Stimulated activated naive CD8-positive, alpha-beta T cell treated with anti-CD3 and anti-CD28 coated beads, Interleukin-15, Interleukin-2, amounts not matched to agents 100 ng/mL and 50 ng/mL, for 24 hours (primary cell): ENCODE measurements around the gene CSNK1G1.
"Not testable (repeated sequence)": the region's sequence is repeated elsewhere in the genome, so short reads cannot be mapped to it uniquely, and the experiment has no call there.

Experiments used
- H3K27ac Mint-ChIP-seq: one replicate; pipeline ENCODE4 v1.8.0; 2021; ENCODE audit warnings: mild to moderate bottlenecking, mixed read lengths
- H3K27me3 Mint-ChIP-seq: one replicate; pipeline ENCODE4 v1.8.0; 2021; ENCODE audit warnings: mixed read lengths
- H3K36me3 Mint-ChIP-seq: one replicate; pipeline ENCODE4 v1.8.0; 2021; ENCODE audit warnings: low read depth, mixed read lengths
- H3K4me1 Mint-ChIP-seq: one replicate; pipeline ENCODE4 v1.8.0; 2021; ENCODE audit warnings: low read depth, mixed read lengths
- H3K4me3 Mint-ChIP-seq: one replicate; pipeline ENCODE4 v1.8.0; 2021; ENCODE audit warnings: mild to moderate bottlenecking, mixed read lengths
- H3K9me3 Mint-ChIP-seq: one replicate; pipeline ENCODE4 v1.8.0; 2021; ENCODE audit warnings: mixed read lengths

The CSNK1G1 gene

DNA sequence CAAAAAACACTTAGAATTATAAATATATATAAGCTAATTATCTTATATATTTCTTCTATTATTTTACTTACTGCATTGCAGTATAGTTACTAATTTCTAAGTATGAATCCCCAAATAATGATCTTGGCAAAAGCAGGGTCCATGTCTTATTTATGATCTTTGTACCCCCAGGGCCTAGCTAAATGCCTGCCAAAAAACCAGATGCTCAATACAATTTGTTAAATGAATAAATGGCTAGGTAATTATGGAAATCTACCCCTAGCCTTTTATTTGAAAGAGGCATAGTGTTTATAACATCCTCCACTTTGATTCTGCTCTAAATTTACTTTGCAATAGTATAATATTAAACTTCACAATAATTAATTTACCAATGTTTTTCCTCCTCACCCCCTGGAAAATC, 69.5 kb downstream of the CSNK1G1 start:
- H3K4me3 Mint-ChIP-seq = no peak overlapping the region
- H3K36me3 Mint-ChIP-seq = peaks cover 19% of the 10 kb centered on the region
- H3K4me1 Mint-ChIP-seq = peaks cover 16% of the 10 kb centered on the region
- no peaks in the 10 kb centered on the region for H3K9me3 Mint-ChIP-seq
- H3K27ac Mint-ChIP-seq = no peak overlapping the region
- no peaks in the 10 kb centered on the region for H3K27me3 Mint-ChIP-seq

DNA sequence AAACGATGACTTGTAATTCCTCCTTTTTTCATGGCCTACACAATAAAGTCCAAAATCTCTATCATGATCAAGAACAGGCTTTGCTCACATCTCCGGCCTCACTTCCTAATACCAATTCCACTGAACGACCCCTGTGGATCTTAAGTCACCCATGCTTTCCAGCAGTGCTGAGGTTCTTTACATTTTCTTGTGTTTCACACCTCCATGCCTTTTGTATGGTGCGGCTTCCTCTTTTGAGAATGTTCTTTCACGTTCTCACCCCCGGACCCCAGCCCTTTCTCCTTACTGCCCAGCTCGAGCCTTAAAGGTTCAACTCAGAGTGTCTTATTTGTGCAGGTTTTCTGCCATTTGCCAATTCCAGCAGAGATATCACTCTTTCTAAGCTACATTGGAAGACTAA, 70.1 kb downstream of the CSNK1G1 start:
- no peak overlapping the region for H3K27ac Mint-ChIP-seq
- H3K36me3 Mint-ChIP-seq = peaks cover 19% of the 10 kb centered on the region
- no peaks in the 10 kb centered on the region for H3K27me3 Mint-ChIP-seq
- no peaks in the 10 kb centered on the region for H3K9me3 Mint-ChIP-seq
- peaks cover 16% of the 10 kb centered on the region for H3K4me1 Mint-ChIP-seq
- no peak overlapping the region for H3K4me3 Mint-ChIP-seq

DNA sequence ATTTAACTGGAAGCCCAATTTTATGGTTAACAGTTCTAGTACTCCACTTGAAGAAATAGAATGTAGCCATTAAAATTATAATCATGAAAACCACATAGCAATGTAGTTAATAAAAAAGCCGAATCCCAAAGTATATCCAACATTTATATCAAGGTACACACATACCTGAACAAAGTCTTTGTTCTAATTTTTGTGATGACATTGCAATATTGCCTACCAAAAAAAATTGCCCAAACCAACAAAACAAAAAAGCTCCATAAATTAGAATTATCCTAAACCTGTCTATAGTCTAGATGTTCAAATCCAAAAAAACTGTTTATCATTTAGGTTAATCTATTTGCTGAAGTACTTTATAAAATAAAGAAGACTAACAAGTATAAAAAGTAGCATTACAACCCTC, 70.8 kb downstream of the CSNK1G1 start:
- Mint-ChIP-seq H3K36me3 (peaks cover 15% of the 10 kb centered on the region), H3K27me3 (no peaks in the 10 kb centered on the region), H3K4me3 (no peak overlapping the region), H3K4me1 (peaks cover 16% of the 10 kb centered on the region), H3K27ac (no peak overlapping the region), H3K9me3 (no peaks in the 10 kb centered on the region)

DNA sequence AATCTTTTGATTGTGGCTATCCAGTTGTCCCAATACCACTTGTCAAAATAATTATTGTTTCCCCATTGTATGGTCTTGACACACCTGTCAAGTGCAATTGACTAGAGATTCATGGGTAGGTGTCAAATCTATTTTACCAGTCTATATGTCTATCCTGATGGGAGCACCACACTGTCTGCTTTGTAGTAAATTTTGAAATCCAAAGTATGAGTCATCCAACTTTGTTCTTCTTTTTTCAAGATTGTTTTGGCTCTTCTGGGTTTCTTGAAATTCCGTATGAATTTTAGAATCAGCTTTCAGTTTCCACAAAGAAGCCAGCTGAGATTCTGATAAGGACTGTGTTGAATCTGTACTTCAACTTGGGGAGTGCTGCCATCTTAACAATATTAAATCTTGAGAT, 71.9 kb downstream of the CSNK1G1 start:
- Mint-ChIP-seq H3K27me3 (no peaks in the 10 kb centered on the region), H3K4me3 (no peak overlapping the region), H3K27ac (no peak overlapping the region), H3K36me3 (peaks cover 15% of the 10 kb centered on the region), H3K9me3 (no peaks in the 10 kb centered on the region), H3K4me1 (peaks cover 10% of the 10 kb centered on the region)

DNA sequence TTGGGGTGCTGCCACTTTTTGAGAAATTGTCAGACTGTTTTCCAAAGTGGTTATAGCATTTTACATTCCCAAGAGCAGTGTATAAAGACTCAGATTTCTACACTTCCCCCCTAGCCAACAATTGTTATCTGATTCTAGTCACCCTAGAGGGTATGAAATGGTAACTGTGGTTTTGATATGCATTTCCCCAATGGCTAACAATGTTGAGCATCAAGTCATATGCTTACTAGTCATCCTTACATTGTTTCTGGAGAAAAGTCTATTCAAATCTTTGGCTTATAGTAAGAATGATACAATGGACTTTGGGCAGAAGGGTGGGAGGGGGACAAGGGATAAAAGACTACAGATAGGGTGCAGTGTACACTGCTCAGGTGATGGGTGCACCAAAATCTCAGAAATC, 73.3 kb downstream of the CSNK1G1 start:
- Mint-ChIP-seq H3K27ac (peak overlapping the region; percentile 11), H3K4me3 (no peak overlapping the region)

DNA sequence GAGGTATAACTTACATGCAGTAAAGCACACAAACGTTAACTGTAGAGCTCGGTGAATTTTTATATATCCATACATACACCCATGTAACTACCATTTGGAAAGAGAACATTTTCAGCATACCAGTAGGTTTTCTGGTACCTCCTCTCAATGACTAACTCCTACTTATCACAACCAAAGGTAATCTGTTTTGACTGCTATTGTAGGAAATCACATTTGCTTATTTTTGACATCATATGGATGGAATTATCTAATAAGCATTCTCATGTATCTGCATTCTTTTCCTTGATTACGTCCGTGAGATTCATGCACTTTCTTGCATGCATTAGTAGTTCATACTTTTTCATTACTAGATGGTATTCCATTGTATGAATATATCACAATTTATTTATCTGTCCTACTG, 76.8 kb downstream of the CSNK1G1 start:
- Mint-ChIP-seq H3K4me1 (peaks cover 28% of the 10 kb centered on the region), H3K27ac (no peak overlapping the region), H3K9me3 (no peaks in the 10 kb centered on the region), H3K36me3 (peaks cover 9% of the 10 kb centered on the region), H3K27me3 (no peaks in the 10 kb centered on the region), H3K4me3 (no peak overlapping the region)

More for the DNA sequence above, 73.3 kb downstream of the CSNK1G1 start:
- Mint-ChIP-seq H3K27me3 (no peaks in the 10 kb centered on the region), H3K9me3 (no peaks in the 10 kb centered on the region), H3K36me3 (peaks cover 12% of the 10 kb centered on the region), H3K4me1 (peaks cover 8% of the 10 kb centered on the region)

DNA sequence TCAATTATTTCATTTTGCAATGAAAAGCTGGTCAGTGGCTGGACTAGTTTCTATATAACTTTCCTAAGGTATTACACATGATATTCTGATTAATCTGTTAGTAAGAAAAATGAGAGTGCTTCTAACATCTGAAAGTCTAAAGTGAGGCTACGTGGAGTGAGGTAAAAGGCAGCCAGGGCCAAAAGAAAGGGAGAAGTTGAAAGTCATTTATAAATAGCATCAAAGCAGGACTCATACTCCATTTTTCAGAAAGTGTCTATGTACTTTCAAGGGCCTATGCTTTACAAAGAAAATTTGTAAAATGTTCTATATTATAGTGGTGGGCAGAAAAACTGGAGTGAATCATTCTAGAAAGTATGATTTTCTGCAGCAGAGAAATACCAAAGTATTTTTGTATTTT, 80.0 kb downstream of the CSNK1G1 start:
- Mint-ChIP-seq H3K27ac (peak overlapping the region; percentile 45), H3K4me3 (no peak overlapping the region)

DNA sequence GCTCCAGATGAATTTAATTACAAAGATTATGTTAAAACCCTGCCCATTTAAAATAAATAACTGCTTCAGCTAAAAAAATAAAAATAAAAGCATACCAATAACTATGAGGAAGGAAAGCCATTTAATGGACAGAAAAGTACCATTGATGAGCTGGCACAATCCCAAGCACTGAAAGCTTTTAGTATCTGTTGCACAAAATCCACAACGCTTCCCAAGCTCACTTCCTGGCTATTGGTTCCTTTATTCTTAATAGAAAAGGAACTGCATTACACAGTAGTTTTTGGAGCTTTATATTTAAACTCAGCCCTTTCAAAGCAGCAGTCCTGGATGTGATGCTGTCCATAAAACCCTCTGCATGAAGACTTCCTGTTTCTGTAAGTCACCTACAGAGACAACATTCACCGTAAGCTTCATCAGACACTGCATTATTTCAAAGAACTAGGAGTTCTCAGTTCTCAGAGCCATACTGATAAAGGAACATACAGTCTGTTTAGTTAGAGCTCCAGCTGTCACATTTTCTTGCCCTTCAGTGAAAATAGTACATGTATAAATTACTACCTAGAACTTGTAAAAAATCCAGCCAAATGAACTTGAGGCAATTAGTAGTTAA, 81.5 kb downstream of the CSNK1G1 start:
- H3K27me3 Mint-ChIP-seq = no peaks in the 10 kb centered on the region

More for the DNA sequence above, 80.0 kb downstream of the CSNK1G1 start:
- Mint-ChIP-seq H3K4me1 (peaks cover 26% of the 10 kb centered on the region), H3K9me3 (no peaks in the 10 kb centered on the region), H3K27me3 (no peaks in the 10 kb centered on the region), H3K36me3 (peaks cover 13% of the 10 kb centered on the region)

DNA sequence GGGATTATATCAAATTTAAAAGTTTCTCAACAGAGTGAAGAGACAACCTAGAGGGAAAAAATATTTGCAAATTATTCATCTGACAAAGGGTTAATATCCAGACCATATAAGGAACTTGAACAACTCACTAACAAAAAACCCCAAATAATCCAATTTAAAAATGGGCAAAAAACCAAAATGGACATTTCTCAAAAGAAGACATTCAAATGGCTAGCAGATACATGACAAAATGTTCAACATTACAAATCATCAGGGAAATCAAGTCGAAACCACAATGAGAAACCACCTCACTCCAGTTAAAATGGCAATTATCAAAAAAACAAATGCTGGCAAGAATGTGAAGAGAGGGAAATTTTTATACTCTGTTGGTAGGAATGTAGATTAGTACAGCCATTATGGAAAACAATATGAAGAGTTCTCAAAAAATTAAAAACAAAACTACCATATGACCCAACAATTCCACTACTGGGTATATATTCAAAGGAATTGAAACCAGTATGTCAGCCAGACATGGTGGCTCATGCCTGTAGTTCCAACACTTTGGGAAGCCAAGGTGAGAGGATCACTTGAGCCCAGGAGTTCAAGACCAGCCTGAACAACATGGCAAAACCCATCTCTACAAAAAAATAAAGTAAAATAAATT, 88.5 kb downstream of the CSNK1G1 start:
- Mint-ChIP-seq H3K27me3 (no peaks in the 10 kb centered on the region), H3K9me3 (peaks cover 24% of the 10 kb centered on the region), H3K36me3 (peaks cover 69% of the 10 kb centered on the region), H3K4me3 (peak overlapping the region; percentile 35), H3K27ac (peak overlapping the region; percentile 82), H3K4me1 (peaks cover 50% of the 10 kb centered on the region)

More for the DNA sequence above, 81.5 kb downstream of the CSNK1G1 start:
- H3K4me3 Mint-ChIP-seq = no peak overlapping the region
- H3K27ac Mint-ChIP-seq = no peak overlapping the region
- H3K4me1 Mint-ChIP-seq = peaks cover 26% of the 10 kb centered on the region
- H3K36me3 Mint-ChIP-seq = peaks cover 18% of the 10 kb centered on the region
- H3K9me3 Mint-ChIP-seq = no peaks in the 10 kb centered on the region

DNA sequence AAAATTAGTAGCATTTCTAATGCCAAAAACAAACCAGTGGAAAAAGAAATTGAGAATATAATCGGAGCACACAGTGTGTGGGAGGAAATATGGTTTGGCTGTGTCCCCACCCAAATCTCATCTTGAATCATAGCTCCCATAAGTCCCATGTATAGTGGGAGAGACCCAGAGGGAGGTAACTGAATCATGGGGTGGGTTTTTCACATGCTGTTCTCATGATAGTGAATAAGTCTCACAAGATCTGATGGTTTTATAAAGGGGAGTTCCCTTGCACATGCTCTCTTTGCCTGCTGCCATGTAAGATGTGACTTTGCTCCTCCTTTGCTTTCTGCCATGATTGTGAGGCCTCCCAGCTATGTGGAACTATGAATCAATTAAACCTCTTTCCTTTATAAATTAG, 90.8 kb downstream of the CSNK1G1 start:
- H3K4me1 Mint-ChIP-seq = peaks cover 58% of the 10 kb centered on the region
- not testable (repeated sequence) for H3K27me3 Mint-ChIP-seq
- H3K36me3 Mint-ChIP-seq = peaks cover 64% of the 10 kb centered on the region
- peaks cover 24% of the 10 kb centered on the region for H3K9me3 Mint-ChIP-seq
- peak overlapping the region; percentile 81 for H3K27ac Mint-ChIP-seq
- peak overlapping the region; percentile 31 for H3K4me3 Mint-ChIP-seq

DNA sequence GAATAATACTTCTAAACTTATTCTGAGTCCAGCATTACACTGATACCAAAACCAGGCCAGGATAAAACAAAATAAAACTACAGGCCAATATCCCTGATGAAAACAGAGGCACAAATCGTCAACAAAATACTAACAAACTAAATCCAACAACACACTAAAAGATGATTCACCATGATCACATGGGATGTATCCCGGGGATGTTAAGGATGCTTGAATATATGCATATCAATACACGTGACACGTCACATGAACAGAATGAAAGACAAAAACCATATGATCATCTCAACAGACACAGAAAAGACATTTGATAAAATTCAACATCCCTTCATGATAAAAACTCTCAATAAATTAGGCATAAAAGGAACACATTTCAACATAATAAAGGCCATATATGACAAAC, 91.5 kb downstream of the CSNK1G1 start:
- H3K27ac Mint-ChIP-seq = no peak overlapping the region
- H3K27me3 Mint-ChIP-seq = no peaks in the 10 kb centered on the region
- peaks cover 64% of the 10 kb centered on the region for H3K36me3 Mint-ChIP-seq
- peaks cover 58% of the 10 kb centered on the region for H3K4me1 Mint-ChIP-seq
- peaks cover 24% of the 10 kb centered on the region for H3K9me3 Mint-ChIP-seq
- H3K4me3 Mint-ChIP-seq = no peak overlapping the region

DNA sequence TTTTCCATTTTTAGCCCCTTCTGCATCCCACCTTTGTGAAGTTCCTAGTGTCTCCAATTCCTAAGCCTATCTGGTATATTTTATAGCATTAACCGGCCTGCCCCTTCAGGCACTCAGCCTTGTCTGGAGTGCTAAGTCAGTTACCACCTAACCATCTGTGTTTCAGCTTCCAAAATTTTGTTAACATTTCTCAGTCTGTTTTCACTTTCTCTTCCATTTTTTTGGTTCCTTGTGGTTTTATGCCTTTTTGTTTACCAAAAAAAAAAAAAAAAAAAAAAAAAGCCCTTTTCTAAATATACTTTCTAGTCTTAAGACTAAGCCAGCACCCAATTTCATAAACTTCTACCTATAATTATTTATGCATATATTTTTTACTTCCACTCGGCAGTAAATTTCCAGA, 92.4 kb downstream of the CSNK1G1 start:
- Mint-ChIP-seq H3K36me3 (peaks cover 63% of the 10 kb centered on the region), H3K27ac (no peak overlapping the region), H3K27me3 (no peaks in the 10 kb centered on the region), H3K4me3 (no peak overlapping the region), H3K4me1 (peaks cover 58% of the 10 kb centered on the region), H3K9me3 (peaks cover 24% of the 10 kb centered on the region)

DNA sequence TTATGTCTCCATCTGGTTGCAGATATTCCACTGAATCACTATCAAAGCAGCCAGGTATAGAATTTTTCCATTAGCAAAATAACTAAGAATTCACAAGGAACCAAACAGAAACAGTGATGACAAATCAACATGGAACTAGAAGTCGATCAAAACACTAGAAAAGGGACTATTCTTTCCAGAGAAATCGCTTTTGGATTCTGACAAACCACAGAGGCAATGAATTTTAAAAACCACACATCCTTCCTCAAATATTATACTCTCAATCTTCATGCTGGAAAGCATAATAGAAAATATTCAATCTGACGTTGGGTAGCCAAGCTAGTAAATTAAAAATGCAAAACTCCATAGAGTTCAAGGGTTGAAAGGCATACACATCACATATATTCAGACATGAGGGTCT, 99.9 kb downstream of the CSNK1G1 start:
- no peaks in the 10 kb centered on the region for H3K9me3 Mint-ChIP-seq
- no peak overlapping the region for H3K4me3 Mint-ChIP-seq
- peaks cover 17% of the 10 kb centered on the region for H3K4me1 Mint-ChIP-seq
- H3K36me3 Mint-ChIP-seq = peaks cover 40% of the 10 kb centered on the region
- peak overlapping the region; percentile 16 for H3K27ac Mint-ChIP-seq
- H3K27me3 Mint-ChIP-seq = no peaks in the 10 kb centered on the region

DNA sequence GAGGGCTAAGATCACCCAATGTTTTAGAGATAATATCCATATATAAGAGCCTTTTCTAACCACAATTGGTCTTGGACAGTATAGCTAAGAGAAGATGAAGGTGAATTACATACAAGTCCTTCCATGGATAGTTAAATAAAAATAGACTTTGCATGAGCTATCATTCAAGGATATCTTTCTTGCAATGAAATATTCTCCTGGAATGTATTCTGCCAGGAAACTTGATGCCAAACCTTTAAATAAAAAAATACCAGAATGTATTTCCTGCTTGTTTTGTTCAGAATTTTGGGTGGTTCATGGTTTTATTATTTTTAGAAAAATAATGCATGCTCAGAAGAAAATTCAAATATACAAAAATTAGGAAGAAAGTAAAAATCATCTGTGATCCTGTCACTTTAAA, 104.3 kb downstream of the CSNK1G1 start:
- Mint-ChIP-seq H3K4me3 (no peak overlapping the region), H3K36me3 (peaks cover 37% of the 10 kb centered on the region), H3K27me3 (no peaks in the 10 kb centered on the region), H3K27ac (no peak overlapping the region), H3K9me3 (no peaks in the 10 kb centered on the region), H3K4me1 (peaks cover 49% of the 10 kb centered on the region)

DNA sequence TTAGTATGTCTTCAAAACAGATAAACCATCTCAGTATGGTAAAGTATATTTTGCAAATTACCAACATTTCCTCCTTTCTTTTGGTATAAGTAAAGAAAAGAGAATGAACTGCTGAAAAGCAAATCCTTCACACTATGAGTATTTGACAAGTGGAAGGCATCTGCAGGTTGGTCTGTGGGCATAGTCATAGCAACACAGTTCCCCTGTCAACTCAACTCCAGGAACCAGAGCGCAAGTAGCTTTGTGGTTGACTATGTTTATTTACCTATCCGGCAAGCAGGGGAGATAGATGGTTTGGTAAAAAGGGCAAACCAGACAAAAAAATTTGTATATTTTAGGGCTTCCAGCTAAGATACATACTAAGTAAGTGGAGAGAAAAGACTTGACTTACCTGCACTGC, 104.9 kb downstream of the CSNK1G1 start:
- peaks cover 34% of the 10 kb centered on the region for H3K36me3 Mint-ChIP-seq
- no peak overlapping the region for H3K27ac Mint-ChIP-seq
- peaks cover 51% of the 10 kb centered on the region for H3K4me1 Mint-ChIP-seq
- H3K27me3 Mint-ChIP-seq = no peaks in the 10 kb centered on the region
- no peaks in the 10 kb centered on the region for H3K9me3 Mint-ChIP-seq
- H3K4me3 Mint-ChIP-seq = no peak overlapping the region
